B cell (primary cell): Measurements from ENCODE around the gene TSEN15.

Experiments
- CTCF ChIP-seq: fragments of 200-600 bp; IDR thresholded peaks from one replicate; pipeline ENCODE4 v1.8.0; 2022; ENCODE audit warnings: antibody characterized with exemption, mild to moderate bottlenecking
- EZH2 ChIP-seq: IDR thresholded peaks from 2 replicates; pipeline ENCODE4 v1.6.1; 2012; ENCODE audit warnings: borderline replicate concordance, low read depth, mild to moderate bottlenecking, moderate library complexity, low read length; ENCODE audit not compliant: insufficient read depth, poor library complexity, severe bottlenecking

GRCh38 chr1:184002071-184002470 is 49.5 kb upstream of the TSEN15 start:
- TF ChIP-seq CTCF (no peak), EZH2 (no peak)
